HL-60/S4 treated with phorbol 12-myristate 13-acetate at 8.2 ng/mL for 4 days and 3 days (cell line): ENCODE results near the gene FAM20A.

Source experiments
- in situ Hi-C: fragments of 300-500 bp; cut with MboI; formaldehyde crosslinking; loops from 2 replicates; pipeline ENCODE4 v1.15.0; 2022; ENCODE audit warnings: low sequenced_read_pairs

The FAM20A gene

DNA sequence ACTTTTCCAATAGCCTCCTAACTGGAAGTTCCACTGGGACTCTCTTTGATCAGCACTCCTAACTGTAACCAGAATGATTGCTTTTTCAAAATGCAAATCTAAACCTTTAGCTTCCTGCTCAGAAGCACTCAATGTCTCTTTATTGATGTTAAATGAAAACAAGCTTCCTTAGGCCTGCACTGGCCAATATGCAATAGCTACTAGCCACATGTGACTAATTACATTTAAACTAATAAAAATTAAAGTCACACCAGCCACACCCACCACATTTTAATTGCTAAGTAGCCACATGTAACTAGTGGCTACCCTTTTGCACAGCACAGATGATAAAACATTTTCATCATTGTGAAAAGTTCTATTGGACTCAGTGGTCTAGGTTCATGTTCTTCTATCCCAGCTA lies 31.8 kb downstream of the FAM20A start:
- in situ Hi-C loops: no loop called here

DNA sequence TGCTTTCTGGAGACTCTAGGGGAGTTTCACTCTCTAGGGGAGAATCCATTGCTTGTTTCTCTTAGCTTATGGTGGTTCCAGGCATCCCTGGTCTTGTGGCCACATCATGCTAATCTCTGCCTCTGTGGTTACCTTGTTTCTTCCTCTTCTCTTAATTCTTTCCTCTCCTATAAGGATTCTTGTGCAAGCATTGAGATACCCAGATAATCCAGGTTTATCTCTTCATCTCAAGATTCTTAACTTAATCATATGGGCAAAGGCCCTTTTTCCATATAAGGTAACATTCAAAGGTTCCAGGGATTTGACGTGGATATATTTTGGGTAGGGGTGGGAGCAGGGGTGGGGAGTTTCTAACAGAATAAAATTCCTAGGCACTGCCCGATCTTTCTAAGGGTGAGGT lies 32.6 kb downstream of the FAM20A start:
- in situ Hi-C loops: no loop called here

DNA sequence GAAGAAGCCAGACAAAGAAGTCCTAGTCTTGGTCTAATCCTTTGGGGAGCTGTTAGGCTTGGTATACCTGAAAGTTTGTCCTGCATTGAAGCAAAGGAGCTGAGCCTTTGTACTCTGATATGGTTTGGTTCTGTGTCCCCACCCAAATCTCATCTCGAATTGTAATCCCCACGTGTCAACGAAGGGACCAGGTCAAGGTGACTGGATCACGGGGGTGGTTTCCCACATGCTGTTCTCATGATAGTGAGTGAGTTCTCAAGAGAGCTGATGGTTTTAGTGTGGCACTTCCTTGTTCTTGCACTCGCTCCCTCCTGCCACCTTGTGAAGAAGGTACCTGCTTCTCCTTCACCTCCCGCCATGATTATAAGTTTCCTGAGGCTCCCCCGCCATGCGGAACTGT lies 33.6 kb downstream of the FAM20A start:
- in situ Hi-C loops: no loop called here

DNA sequence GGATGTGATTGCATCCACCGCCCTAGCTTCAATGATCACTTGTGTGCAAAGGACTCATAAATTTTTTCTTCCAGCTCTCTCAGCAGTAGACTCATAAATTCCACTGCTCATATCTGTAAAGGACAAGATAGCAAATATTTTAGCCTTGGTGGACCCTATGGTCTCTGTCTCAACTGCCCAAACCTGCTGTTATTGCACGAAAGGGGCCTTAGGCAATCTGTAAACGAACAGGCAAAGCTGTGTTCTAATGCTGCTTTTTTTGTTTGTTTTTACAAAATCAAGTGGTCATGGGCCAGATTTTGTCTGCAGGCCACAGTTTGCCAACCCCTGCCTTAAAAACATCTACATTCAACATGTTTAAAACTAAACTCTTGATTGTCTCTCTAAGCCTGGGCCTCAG lies 34.1 kb downstream of the FAM20A start:
- in situ Hi-C loops: no loop called here

DNA sequence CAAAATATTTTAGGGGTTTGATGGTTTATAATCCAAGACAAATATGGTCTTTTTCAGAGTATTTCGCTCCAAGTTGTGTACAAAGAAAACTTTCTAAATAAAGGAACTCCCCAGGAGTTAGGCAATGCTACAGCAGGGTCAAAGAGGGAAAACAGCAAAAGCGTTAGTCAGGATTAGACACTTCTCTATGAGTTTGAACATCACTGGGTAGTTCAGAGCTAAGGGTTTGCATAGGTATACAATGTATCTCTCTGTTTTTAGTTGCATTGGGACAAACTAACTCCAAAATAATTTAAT lies 34.8 kb downstream of the FAM20A start:
- in situ Hi-C loops: no loop called here

DNA sequence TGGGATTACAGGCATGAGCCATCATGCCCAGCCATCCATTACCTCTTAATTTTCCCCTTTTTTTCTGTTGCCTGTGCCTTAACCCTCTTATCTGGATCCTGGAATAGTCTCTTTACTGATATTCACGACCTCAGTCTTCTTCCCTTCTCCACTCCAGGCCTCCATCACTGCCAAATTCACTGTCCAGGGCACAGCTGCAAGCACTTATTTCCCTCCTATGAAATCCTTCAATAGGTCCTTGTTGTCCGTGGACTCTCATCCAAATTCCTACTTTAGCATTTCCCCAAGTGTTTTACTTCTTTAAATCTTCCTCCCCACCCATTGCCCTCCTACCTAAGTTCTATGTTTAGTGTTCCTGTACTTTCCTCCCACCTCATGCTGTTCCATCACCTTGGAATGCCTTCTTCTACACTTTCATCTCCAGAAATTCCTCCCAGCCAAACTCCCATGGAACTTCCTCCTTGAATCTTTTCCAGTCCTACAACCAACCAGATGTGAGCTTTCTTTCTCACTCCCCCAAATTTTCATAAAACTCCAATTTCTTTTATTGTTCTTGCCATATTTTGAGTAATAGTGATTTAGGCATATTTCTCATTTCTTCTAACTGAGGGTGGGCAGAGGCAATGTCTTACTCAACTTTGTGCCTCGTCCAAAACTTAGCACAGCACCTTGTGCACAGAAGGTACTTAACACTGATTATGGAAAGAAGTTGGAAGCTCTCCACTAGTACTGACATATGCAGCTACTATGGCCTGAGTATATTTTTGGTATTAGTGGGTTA lies 35.3 kb downstream of the FAM20A start:
- in situ Hi-C loops: no loop called here

DNA sequence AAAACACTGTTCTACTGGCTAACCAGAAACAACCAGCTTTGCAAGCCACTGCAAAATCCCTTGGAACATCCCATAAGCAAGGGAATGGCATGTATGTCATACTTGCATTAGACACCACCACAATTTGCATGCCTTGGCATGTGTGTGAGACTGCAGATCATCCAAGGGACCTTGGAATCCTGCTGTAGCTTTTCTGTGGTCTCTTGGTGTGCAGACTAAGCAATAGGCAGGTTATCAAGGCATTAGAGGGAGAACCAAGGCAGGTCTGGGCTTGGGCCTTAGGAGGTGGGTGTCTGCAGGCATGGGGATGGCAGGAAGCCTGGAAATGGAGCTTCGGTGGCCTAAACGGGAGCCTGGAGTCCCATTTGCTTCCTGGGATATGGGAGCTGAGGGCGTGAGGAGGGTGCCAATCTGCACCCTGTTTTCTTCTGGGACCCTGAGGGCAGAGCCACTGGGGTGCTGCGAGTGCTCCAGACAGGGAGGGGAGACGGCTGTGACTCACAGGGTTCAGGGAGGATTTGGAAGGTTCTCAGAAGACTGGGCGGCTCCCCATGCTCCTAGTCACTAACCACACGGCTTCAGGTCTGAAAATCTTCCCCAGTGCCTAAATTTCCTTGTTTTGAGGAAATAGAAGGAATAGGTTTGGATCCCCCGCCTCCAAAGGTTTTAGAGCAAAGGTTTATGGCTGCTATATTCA lies 36.6 kb downstream of the FAM20A start:
- in situ Hi-C loops: no loop called here

DNA sequence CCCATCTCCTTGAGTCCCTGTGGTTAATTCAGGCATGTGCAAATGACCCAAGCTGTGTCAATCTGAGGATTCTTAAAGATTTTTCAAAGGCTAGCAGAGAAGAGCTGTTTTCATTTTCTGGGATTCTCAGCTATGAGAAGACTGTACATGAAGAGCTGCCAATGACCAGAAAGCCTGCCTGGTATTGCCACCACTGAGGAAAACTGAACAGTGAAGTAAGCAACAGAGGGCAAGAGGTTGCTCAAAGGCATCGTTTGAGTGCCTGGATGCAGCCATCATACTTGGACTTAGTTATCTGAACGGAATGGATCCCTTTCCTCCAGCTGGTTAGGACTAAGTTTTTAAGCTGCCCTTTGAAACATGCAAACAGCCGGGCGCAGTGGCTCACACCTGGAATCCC lies 38.4 kb downstream of the FAM20A start:
- in situ Hi-C loops: no loop called here

DNA sequence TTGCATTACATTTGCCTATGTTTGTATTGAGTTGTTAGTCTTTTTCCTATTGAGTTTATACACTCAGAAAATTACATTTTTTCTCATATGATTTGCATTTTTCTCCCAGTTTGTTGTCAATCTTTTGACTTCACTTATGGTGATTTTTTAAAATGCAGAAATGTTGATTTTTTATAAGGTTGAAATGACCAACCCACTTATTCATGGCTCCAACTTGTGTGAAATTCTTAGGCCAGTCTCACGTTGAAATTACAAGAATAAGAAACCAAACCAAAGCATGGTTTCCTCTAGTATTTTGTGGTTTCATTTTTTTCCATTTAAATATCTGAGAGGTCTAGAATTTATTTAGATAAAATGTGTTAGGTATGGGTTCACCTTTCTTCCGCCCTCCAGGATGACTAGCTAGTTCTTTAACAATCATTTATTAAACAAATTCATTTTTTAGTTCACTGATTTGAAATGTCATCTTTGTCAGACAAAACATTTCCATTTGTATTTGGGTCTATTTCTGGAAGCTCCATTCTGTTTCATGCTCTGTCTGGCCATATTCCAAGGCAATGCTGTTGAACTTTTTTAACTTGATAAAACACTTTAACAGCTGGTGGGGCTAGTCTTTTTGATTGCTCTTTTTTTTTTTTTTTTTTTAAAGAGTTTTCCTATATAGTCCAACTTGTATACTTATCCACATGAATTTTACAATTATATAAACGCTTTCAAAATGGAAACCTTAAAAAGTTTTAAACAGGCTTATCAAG lies 40.0 kb downstream of the FAM20A start:
- in situ Hi-C loops: no loop called here

DNA sequence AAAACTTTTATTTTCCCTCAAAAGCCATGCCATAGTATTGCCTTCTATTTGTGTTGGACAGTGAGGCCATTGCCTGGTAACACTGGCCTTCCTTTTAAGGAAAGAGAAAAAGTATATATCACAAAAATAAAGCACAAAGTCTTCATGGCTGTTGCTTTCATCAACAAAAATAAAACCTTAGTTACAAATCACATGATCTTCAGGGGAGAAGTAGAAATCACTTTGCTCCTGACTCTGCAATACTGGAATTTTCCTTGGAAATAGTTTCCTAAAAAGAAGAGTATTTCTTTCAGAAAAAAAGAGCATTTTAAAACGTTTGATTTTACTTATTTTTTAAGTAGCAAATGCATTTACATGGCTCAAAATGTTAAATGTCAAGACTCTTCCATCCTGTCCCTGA lies 41.9 kb downstream of the FAM20A start:
- in situ Hi-C loops: no loop called here

DNA sequence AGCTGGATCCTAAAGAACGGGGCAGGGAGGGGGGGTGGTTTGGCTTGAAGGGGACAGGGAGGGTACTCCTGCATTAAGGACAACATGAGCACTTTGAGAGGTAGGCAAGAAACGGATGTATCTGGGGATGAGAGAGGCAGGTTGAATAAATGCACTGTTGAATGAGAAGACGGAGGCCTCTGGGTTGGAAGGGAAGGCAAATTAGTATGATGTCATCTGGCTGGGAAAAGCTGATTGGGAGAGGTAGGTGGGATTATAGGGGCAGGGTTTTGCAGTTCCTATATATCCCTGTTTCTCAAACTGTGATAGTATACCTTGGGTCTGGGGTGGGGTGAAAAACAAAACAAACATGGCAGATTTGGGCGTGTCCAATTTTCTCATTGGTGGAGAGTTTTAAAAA lies 44.6 kb downstream of the FAM20A start:
- in situ Hi-C loops: no loop called here

DNA sequence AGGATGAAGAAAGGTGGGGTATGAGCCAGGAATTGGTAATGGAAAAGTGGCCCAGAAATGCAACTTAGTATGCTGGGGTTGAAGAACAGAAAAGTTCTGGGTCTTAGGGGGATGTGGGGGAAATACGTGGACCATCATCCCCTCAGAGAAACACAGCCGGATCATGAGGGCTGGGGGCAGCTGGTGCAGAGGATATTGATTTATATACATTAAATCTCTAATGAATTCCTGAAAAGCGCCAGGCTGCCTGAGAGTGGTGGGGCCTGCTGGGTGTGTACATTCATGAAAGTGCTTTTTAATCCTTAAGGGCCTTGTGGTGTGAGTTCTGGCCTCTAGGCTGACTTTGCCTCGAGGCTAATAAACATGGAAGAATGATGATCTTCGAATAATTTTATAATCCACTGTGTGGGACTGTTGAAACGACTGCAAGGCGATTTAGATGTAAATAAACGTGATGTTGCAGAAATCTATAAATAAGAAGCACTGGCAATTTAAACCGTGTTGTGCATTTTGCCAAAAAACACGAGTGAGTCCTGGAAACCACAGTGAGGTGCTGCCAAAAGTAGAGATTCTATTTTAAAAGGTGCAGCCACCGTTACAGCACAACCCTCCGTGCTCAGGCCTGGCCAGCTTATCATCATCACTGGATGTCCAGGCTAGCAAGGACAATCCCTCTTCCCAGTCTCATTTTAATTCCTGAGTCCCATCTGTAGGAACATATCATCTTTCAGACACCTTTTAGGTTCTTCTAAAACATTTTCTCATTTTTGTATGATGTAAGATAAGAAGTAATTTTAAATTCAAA lies 56.9 kb downstream of the FAM20A start:
- in situ Hi-C loops: loop anchor here (25.0 kb wide), 2 partner anchors 218 to 693 kb away; partner anchors contain the start of gene ABCA10

DNA sequence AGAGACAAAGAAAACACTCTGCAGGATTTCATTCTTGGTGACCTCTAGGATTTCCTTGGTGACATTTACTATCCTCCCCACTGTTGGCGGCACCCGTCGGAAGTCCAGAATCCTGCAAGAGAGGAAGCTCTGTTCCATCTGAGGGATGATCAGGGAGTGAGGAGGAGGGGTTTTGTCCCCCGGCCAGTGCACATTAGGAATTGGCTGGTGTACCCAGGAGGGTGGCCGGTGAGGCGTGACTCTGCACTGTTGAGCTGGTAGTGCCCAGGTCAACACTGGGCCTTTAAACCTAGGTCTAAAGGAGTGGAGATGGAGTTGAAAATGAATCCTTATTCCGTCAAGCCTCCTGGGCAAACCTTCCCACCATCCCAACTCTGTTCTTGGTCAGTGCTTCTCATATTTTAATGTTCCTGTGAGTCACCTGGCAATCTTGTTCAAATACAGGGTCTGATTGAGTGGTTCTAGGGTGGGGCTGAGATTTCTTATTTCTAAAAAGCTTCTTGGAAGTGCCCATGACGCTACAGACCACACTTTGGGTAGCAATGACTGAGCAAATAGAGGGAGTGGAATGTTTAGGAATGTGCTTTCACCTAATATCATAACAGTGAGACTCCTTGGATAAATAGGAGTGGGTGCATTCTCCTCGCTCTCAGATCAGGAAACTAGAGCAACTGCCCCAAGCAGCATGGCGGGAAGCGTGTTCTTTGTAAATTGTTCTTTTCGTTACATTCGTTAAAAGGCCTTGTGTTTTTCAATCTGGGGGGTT lies 58.3 kb downstream of the FAM20A start:
- in situ Hi-C loops: loop anchor here (25.0 kb wide), 2 partner anchors 219 to 694 kb away; partner anchors contain the start of gene ABCA10

DNA sequence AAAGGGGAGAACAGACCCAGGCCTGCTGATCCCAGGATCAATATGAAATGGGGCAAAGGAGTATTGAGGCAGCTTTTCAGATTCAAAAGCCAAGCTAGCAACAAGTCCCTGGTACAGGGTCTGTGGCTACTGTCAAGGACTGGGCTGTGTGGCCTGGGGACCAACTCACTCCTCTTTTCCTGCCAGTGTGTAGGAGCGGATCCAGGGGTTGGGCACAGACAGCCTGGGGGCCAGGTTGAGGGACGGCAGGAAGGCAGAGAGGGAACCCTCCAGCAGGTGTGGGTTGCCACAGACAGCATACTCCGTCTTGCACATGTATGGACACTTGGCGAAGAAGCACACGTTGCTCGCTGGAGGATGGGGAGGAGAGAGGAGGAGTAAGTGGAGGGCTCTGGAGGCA lies 59.4 kb downstream of the FAM20A start:
- in situ Hi-C loops: loop anchor here (25.0 kb wide), 2 partner anchors 220 to 695 kb away; partner anchors contain the start of gene ABCA10

DNA sequence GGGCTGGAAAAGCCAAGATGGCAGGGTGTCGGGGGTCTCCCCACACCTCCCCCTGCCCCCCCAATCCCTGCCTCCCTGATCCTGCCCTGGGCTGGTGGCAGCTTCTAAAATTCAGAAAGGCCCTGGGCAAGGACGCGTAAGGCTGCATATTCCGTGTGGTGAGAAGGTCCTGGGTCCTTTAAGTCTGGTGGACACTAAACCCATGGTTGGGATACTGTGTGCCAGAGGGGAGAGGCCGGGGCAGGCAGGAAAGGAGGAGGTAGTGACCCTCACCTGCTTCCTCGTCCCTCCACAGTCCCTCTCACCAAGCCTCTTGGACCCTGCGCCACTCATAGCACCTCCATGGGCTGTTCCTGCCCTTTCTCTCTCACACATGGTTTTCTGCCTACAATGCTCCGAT lies 60.2 kb downstream of the FAM20A start:
- in situ Hi-C loops: loop anchor here (25.0 kb wide), 2 partner anchors 221 to 696 kb away; partner anchors contain the start of gene ABCA10

DNA sequence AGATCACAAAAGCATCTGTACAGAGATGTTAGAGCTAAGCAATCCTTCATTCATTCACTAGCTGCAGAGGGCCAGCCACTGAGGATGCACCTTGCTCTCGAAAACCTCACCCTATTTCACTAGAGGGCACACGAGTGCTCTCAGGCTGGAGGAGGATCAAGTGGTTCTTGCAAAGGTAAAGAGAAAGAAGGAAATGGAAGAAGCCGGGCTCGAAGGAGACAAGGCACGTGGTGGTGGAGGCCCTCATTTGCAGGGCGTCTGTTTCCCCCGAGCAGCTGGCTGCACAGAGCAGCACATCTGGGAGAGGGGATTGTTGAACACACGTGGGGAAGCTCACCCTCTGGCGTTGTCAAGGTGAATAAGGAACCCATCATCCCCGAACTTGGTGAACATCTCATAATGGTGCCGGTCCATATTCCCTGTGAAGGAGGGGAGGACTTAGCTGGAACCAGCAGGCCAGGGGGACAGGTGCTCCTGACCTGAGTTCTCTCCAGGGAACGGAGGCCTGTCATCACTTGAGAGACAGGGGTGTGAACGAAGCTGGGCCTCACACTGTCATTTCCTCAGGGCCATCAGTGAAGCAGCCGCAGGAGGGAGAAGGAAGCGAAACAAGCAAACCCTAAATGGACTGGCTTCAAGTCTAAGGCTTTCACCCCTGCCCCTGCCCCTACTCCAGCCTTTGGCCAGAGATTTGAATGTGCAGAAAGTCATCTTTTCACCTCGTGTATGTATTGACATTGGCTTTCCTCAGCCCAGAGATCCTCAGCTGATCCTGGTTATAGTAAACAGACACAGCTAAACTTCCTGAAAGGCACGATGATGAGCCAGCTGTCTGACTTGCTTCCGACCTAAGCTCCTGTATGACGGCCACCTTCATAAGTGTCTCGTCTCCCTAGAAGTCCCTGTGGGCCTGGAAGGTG lies 61.4 kb downstream of the FAM20A start:
- in situ Hi-C loops: loop anchor here (25.0 kb wide), 2 partner anchors 222 to 697 kb away; partner anchors contain the start of gene ABCA10

DNA sequence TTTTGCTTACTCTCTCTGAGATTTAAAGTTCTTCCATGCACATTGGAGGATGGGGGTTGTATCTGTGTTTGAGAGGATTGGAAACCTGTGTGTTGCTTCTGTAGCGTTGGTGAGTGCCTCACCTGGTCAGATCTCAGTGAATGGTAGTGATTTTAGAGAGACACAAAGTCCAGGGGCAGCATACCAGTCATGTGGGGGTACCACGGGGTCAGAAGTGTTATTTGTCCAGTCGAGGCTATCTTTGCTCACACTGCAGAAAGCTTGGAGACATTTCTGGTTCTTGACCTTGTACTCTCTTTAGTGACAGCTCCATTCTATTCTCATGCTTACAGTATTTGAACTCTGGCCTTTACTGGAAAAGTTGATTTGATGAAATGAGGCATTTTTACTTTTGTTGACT lies 65.2 kb downstream of the FAM20A start:
- in situ Hi-C loops: loop anchor here (25.0 kb wide), 2 partner anchors 226 to 701 kb away; partner anchors contain the start of gene ABCA10

DNA sequence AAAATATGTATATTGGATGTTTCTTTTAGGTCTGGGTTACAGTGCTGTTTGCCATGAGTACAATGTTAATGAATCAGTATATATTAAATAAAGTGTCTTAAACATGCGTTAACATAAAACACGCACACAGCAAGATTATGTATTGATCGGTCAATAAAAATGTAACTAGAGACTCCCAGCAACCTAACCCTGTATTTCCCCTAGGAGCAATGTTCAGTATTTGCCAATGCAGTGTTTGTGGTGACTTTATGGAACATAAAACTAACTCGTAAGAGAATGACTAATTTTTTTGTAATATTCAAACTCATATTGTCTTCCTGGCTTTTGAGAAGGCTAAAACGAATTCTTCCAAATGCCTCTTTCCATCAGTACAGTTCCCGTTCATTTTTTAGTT lies 66.5 kb downstream of the FAM20A start:
- in situ Hi-C loops: loop anchor here (25.0 kb wide), 2 partner anchors 228 to 703 kb away; partner anchors contain the start of gene ABCA10
